Epithelial cell of proximal tubule (primary cell): Measurements from ENCODE around the gene MRRF. TPM values are rescaled to one million over a fixed set of nuclear protein-coding genes. Genes with fewer than 3 reads are reported as not detected.

ENCODE experiments used
- DNase-seq: peaks from one replicate; pipeline ENCODE4 v3.0.0-alpha.2; 2011; ENCODE audit warnings: low read depth
- H3K4me3 ChIP-seq: 2 replicates; pipeline ENCODE4 v1.5.1; 2011; ENCODE audit warnings: low read depth, mild to moderate bottlenecking, low read length
- CTCF ChIP-seq: conservative IDR thresholded peaks from 2 replicates; pipeline ENCODE4 v1.5.1; 2012; ENCODE audit warnings: low read depth, mild to moderate bottlenecking, low read length
- total RNA-seq: library from RNA; depleted of rRNA; stranded (reverse); fragments of >200 nt; gene quantifications from 2 replicates; pipeline ENCODE4 v1.2.3, GENCODE V29; 2015

MRRF gene
- total RNA-seq, 1 donor from 2014 or later, result 27.3 TPM

GRCh38 chr9:122347348-122348287 lies 82.9 kb downstream of the MRRF start:
- no peak for DNase-seq
- TF ChIP-seq CTCF, result no peak
- peak overlapping the region; percentile 60 for H3K4me3 ChIP-seq

GRCh38 chr9:122348288-122348777 lies 83.7 kb downstream of the MRRF start:
- H3K4me3 ChIP-seq, result no peak overlapping the region
- no peak for DNase-seq
- no peak for TF ChIP-seq CTCF

- DNase-seq, result no peak
- TF ChIP-seq CTCF, result no peak
Measured at GRCh38 chr9:122348791-122349190, 84.1 kb downstream of the MRRF start.

GRCh38 chr9:122349201-122349600 lies 84.5 kb downstream of the MRRF start:
- H3K4me3 ChIP-seq, result no peak overlapping the region
- no peak for DNase-seq
- TF ChIP-seq CTCF, result no peak

More at GRCh38 chr9:122348791-122349190, 84.1 kb downstream of the MRRF start:
- H3K4me3 ChIP-seq, result no peak overlapping the region

GRCh38 chr9:122350577-122351355 lies 86.1 kb downstream of the MRRF start:
- no peak overlapping the region for H3K4me3 ChIP-seq
- TF ChIP-seq CTCF, result peak; percentile 97
- DNase-seq, result no peak

- no peak for DNase-seq
- no peak for TF ChIP-seq CTCF
- no peak overlapping the region for H3K4me3 ChIP-seq
Measured at GRCh38 chr9:122354536-122355199, 90.0 kb downstream of the MRRF start.
